Measurements from ENCODE around the gene FXYD1.

DNA sequence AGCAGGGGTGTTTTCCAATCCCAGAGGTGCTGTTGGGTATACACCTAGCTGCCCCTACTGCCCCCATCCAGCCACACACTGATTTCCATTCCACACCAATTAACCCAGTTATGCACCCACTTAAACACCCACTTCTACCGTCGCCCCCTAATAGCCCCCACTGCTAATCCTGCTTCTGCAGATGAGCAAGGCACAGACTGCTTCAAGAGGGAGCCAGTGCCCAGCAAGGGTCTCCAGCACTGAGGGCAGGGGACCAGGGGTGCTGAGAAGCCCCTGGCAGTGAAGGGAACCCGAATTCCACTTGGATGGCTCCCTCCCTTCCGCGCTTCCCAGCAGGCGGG is 5.6 kb downstream of the FXYD1 start:
- TF ChIP-seq, protein P1, sequence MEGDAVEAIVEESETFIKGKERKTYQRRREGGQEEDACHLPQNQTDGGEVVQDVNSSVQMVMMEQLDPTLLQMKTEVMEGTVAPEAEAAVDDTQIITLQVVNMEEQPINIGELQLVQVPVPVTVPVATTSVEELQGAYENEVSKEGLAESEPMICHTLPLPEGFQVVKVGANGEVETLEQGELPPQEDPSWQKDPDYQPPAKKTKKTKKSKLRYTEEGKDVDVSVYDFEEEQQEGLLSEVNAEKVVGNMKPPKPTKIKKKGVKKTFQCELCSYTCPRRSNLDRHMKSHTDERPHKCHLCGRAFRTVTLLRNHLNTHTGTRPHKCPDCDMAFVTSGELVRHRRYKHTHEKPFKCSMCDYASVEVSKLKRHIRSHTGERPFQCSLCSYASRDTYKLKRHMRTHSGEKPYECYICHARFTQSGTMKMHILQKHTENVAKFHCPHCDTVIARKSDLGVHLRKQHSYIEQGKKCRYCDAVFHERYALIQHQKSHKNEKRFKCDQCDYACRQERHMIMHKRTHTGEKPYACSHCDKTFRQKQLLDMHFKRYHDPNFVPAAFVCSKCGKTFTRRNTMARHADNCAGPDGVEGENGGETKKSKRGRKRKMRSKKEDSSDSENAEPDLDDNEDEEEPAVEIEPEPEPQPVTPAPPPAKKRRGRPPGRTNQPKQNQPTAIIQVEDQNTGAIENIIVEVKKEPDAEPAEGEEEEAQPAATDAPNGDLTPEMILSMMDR (IDR thresholded peaks at IDR 0.05; ENCODE audit: control extremely low read depth in 1 of 3, insufficient read depth in 1 of 3, low read depth in 1 of 3, low read length in 3 of 3): no peak
- TF ChIP-seq, protein P2, sequence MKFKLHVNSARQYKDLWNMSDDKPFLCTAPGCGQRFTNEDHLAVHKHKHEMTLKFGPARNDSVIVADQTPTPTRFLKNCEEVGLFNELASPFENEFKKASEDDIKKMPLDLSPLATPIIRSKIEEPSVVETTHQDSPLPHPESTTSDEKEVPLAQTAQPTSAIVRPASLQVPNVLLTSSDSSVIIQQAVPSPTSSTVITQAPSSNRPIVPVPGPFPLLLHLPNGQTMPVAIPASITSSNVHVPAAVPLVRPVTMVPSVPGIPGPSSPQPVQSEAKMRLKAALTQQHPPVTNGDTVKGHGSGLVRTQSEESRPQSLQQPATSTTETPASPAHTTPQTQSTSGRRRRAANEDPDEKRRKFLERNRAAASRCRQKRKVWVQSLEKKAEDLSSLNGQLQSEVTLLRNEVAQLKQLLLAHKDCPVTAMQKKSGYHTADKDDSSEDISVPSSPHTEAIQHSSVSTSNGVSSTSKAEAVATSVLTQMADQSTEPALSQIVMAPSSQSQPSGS (IDR thresholded peaks at IDR 0.05; ENCODE audit: low read length): no peak
- TF ChIP-seq SP4 (IDR thresholded peaks at IDR 0.05; ENCODE audit: low read length) (no peak), RAD21 (IDR thresholded peaks at IDR 0.05 in 1 of 2, conservative IDR thresholded peaks at IDR 0.05 in 1 of 2; ENCODE audit: low read depth in 2 of 2, low read length in 2 of 2) (no peak), POLR2A (IDR thresholded peaks at IDR 0.05; ENCODE audit: control extremely low read depth in 1 of 2, low read depth in 2 of 2, low read length in 2 of 2) (no peak), TBP (IDR thresholded peaks at IDR 0.05; ENCODE audit: low read depth, low read length) (no peak), SIN3A (conservative IDR thresholded peaks at IDR 0.05 in 1 of 2, IDR thresholded peaks at IDR 0.05 in 1 of 2; ENCODE audit: low read depth in 1 of 2, low read length in 2 of 2) (no peak), ZNF274 (IDR thresholded peaks at IDR 0.05; ENCODE audit: borderline replicate concordance, extremely low read depth, low read length) (no peak), JUN (IDR thresholded peaks at IDR 0.05; ENCODE audit: low read depth, low read length) (no peak)
- TF ChIP-seq, protein P3, sequence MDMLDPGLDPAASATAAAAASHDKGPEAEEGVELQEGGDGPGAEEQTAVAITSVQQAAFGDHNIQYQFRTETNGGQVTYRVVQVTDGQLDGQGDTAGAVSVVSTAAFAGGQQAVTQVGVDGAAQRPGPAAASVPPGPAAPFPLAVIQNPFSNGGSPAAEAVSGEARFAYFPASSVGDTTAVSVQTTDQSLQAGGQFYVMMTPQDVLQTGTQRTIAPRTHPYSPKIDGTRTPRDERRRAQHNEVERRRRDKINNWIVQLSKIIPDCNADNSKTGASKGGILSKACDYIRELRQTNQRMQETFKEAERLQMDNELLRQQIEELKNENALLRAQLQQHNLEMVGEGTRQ (IDR thresholded peaks at IDR 0.05; ENCODE audit: low read length): no peak

Data from H1 (cell line).